GM19467 (cell line): ENCODE measurements around the gene OR2Y1.
A peak's percentile ranks its signal among the peaks of the same experiment; 100 is the strongest.
"Not testable (repeated sequence)": the region's sequence is repeated elsewhere in the genome, so short reads cannot be mapped to it uniquely, and the experiment has no call there.

Experiments used
- ATAC-seq: cut with Tn5 transposase; IDR thresholded peaks from one replicate; pipeline ENCODE4 v1.9.1; 2021; ENCODE audit warnings: mild to moderate bottlenecking, moderate library complexity; ENCODE audit not compliant: unreplicated experiment

The OR2Y1 gene

DNA sequence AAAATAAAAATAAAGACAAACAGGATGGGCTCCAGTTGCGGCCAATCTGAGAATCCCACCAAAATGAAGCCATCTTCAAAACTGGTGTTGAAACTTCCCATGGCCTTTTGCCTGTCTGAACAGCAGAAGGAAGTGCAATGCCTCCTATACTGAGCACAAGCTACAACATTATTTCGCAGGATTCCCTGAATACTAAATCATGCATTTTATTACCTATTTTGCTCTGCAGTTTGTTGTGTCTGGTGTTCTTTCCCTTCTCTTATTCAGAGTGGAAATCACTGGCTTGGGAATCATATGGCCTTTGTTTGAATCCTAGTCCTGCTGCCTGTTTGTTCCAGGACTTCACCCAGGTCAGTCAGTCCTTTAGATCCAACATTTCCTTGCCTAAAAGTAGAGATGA, at the start of gene OR2Y1:
TSS of gene OR2Y1 (minus strand) at position 101 of the 400 bp plus-strand sequence. CDS start at position 101, 0 bp downstream.
- ATAC-seq, result no peak

DNA sequence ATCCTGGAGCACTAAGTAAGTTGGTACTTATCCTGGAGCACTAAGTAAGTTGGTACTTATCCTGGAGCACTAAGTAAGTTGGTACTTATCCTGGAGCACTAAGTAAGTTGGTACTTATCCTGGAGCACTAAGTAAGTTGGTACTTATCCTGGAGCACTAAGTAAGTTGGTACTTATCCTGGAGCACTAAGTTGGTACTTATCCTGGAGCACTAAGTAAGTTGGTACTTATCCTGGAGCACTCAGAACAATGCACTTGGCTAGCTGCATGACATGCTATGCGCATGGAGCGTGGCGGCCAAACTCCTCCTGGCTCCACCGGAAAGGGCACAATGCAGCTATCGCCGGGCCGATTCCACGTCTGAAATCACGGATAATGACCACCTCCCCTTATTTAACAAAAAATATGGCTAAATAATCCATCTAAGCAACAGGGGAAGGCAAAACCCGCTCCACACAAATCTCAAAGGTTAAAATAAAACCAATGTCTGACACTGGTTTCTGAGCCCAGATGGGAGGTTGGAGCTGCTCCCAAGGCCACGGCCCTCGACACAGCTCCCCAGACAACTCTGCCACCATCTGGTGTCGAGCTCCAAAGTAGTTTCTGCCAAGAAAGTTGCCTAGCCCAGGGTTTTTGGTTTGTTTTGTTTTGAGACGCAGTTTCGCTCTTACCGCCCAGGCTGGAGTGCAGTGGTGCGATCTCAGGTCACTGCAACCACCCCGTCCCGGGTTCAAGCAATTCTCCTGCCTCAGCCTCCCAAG, 49.0 kb upstream of the OR2Y1 start:
- not testable (repeated sequence) for ATAC-seq

DNA sequence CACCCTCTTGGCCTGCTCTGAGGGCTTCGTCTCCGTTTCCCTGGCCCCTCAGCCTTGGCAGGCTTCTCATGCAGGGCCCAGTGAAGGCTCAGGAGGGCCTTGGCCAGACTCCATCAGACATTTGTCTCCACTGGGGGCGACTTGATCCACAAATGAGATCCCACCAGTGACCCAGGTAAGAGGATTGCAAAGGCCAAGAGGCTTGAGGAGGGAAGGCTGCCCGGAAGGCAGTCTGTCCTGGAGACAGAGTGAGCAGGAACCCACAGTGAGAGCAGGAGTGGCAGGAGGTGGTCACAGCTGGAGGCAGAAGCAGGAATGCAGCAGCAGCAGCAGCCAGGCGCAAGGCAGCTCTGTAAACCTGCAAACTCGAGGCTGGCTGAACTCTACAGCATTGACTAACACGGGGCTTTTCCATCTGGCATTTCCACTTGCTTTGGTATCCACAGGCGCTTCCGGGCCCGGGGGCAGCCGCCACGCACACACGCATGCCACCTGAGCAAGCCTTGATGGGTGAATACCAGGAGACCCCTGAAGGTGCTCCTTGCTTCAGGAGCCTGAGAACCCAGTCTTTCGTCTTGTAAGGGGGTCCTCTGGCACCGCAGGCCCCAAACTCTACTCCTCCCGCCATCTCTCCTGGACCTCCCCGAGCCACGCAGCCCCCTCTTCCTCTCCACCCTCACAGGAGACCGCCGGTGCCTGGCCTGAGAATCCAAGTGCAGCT, 48.0 kb upstream of the OR2Y1 start:
- no peak for ATAC-seq

DNA sequence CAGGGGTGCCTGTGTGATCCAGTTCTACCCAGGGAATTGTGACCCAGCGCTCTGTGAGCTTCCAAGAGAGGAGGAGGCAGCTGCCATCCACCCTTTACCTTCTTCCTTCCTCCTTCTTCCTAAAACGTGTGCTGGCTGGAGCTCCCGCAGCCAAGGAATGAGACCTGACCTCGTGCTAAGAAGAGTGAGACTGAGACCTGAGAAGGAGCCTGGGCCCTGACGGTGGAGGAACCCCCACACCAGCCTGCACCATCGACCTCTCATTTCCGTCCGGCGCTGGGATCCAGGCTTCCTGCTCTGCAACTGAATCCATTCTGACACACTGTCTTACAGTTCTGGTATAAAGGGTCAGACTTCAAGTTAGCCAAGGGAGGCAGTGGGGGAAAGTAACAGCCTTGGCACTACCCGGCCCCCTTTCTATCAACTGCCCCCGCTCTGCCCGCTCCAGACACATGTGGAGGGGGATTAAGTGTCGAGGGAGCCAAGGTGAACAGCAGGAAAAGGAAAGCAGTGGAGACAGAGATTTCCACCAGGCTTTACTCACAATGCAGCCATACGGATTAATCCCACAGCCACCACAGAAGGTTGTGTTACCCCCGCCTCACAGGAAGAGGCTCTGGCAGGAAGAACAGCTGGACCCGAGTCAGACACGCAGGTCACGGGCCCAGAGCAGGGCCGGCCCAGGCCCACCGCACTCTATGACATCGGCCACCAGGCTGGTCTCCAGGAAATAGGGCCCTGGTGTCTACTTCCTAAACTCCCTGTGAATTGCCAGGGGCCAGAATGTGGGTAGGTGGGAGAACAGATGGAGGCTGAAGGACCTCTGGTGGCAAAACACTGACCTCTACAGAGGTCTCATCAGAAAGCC, 46.9 kb upstream of the OR2Y1 start:
- no peak for ATAC-seq

DNA sequence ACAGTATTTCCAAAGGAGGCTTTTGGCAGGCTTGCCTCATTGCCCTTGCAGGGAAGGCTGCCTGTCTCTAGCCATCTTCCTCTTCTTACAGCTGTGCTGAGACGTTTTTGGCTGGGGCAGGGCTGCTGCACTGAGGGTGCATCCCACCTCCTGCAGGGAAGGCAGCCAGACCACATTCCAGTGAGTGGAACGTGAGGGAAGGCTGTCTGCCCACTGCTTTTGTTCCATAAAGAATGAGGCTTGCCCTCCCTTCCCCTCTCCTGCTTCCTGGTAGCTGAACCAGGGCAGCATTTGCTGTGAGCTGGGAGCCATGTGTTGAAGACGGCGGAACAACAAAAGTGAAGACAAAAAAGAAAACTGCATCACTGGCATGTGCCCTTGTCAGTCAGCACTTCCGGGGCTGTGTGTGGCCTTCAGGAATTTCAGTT, 46.0 kb upstream of the OR2Y1 start:
- no peak for ATAC-seq

- ATAC-seq, result no peak
Measured at GRCh38 chr5:180785121-180785781, 45.4 kb upstream of the OR2Y1 start.

- ATAC-seq, result peak; percentile 84
Measured at GRCh38 chr5:180784497-180785097, 44.7 kb upstream of the OR2Y1 start.

- ATAC-seq, result no peak
Measured at GRCh38 chr5:180783340-180784052, 43.6 kb upstream of the OR2Y1 start.

- ATAC-seq, result no peak
Measured at GRCh38 chr5:180782748-180783147, 42.9 kb upstream of the OR2Y1 start.

- ATAC-seq, result not testable (repeated sequence)
Measured at GRCh38 chr5:180781900-180782326, 42.1 kb upstream of the OR2Y1 start.

DNA sequence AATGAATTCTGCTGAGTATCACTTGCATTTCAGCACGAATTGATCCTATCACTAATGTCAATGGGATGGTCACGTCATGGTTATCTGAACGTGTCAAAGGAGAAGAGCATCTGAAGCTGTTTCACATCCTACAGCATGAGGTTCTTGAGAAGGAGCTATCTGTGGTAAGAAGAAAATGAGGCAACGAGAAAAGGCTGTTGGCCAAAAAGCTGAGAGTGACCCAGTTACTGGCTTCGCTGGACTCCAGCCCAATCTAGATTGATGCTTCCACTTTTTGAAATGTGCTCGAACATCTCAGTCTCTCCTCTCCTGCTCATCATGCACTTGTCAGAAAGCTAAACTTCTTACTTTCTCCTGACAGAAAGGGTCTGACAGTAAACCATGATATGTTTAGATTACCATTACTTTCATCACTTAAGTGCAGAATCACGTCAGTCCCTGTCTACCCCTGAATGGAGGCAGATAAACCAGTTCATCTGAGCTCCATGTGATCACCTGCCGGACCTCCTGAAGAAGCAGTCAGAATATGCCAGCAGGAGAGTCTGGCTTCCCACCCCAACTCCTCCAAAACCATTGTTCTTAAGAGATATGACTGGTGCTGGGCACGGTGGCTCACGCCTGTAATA, 40.2 kb upstream of the OR2Y1 start:
- no peak for ATAC-seq

- ATAC-seq, result no peak
Measured at GRCh38 chr5:180777475-180777874, 37.6 kb upstream of the OR2Y1 start.

- no peak for ATAC-seq
Measured at GRCh38 chr5:180776376-180776775, 36.5 kb upstream of the OR2Y1 start.

GRCh38 chr5:180775624-180776023, 35.8 kb upstream of the OR2Y1 start:
- ATAC-seq, result no peak

- no peak for ATAC-seq
Measured at GRCh38 chr5:180771839-180772238, 32.0 kb upstream of the OR2Y1 start.

DNA sequence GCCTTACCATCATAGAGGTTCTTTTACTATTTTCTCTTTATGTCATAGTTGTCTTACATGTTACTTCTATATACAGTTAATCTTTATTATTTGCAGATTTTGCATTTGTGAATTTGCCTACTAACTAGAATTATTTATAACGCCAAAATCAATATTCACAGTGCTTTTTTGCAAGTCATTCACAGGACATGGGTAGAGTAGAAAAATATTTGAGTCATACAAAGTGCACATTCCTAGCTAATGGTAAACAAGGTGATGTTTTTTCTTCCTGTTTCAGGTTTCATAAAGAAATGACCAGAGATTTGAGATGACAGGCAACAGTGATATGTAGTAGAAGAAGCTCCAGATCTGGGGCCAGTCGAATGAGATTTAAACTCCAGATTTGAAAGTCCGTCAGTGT, 30.0 kb upstream of the OR2Y1 start:
- ATAC-seq, result no peak

DNA sequence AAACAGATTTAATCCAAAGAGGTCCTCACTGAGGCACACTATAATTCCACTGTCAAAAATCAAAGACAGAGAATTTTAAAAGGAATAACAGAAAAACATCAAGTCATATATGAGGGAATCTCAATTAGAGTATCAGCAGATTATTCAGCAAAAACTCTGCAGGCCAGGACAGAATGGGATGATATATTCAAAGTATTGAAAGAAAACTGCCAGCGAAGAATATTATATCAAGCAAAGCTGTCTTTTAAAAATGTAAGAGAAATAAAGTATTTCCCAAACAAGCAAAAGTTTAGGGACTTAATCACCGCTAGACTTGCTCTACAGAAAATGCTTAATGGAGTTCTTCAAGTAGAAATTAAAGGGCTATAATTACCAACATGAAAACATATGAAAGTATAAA, 15.7 kb upstream of the OR2Y1 start:
- no peak for ATAC-seq

- ATAC-seq, result no peak
Measured at GRCh38 chr5:180744253-180744652, 4.4 kb upstream of the OR2Y1 start.

DNA sequence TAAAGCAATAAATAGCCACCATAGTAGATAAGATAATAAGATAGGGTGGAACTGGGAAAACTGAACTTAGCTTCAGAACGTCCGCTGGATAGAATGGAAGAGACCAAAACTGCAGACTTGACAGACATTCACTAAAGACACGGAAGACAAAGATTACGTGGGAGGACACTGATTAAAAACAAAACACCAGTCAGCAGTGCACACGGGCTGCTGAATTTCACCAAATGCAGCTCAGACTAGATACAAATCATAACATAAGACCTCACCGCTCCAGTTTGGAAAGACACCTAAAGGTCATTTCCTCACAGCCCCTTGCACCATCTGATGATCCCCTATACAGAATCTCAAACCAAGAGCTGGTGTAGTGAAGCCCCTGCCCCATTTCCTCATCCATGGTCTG, 2.9 kb upstream of the OR2Y1 start:
- ATAC-seq, result no peak
